Caco-2 (cell line): ENCODE data around the gene GNA14. TPM values are rescaled to one million over a fixed set of nuclear protein-coding genes. Genes with fewer than 3 reads are reported as not detected.

Experiments
- BruUV-seq: library from RNA; stranded (reverse); fragments of 400-500 nt; replicated peaks from 2 replicates; lab custom pipeline; 2021; lab: Mats Ljungman, UMichigan
- CTCF ChIA-PET: fragments of 300-600 bp; sonication (Branson Sonifier 250); formaldehyde crosslinking; loops from one replicate; lab custom pipeline; 2022; ENCODE audit warnings: antibody characterized with exemption; lab: Charles Lee
- POLR2A ChIA-PET: fragments of 300-600 bp; sonication (Branson Sonifier 250); formaldehyde crosslinking; loops from one replicate; lab custom pipeline; 2022; ENCODE audit warnings: antibody characterized with exemption; lab: Charles Lee
- DNase-seq, 2 experiments: peaks; one replicate each; pipeline versions ENCODE4 v3.0.0 to v3.0.0-alpha.2; 2020 to 2022
- H3K27me3 ChIP-seq: replicated peaks from 2 replicates; pipeline ENCODE4 v1.6.0; 2011; ENCODE audit warnings: low read length; ENCODE audit not compliant: control insufficient read depth, insufficient read depth
- H3K36me3 ChIP-seq: 2 replicates; pipeline ENCODE4 v1.5.1; 2011; ENCODE audit warnings: low read length; ENCODE audit not compliant: control insufficient read depth, insufficient read depth
- H3K4me1 ChIP-seq: fragments of 250-450 bp; sonication (Bioruptor Pico); 2 replicates; pipeline ENCODE4 v1.5.1; 2020; ENCODE audit warnings: mild to moderate bottlenecking
- H3K4me3 ChIP-seq: 2 replicates; pipeline ENCODE4 v1.5.1; 2011; ENCODE audit warnings: low read depth, mild to moderate bottlenecking, control low read depth, low read length
- H3K9me3 ChIP-seq: fragments of 250-450 bp; sonication (Bioruptor Pico); 2 replicates; pipeline ENCODE4 v1.5.1; 2020; ENCODE audit warnings: mild to moderate bottlenecking, moderate library complexity
- H3K27ac Mint-ChIP-seq: one replicate; pipeline ENCODE4 v1.8.0; 2022; ENCODE audit warnings: mixed read lengths; ENCODE audit not compliant: unreplicated experiment
- H3K27me3 Mint-ChIP-seq: one replicate; pipeline ENCODE4 v1.8.0; 2022; ENCODE audit warnings: mixed read lengths; ENCODE audit not compliant: insufficient read depth, unreplicated experiment
- H3K36me3 Mint-ChIP-seq: one replicate; pipeline ENCODE4 v1.8.0; 2022; ENCODE audit warnings: mild to moderate bottlenecking, mixed read lengths; ENCODE audit not compliant: insufficient read depth, unreplicated experiment
- H3K4me1 Mint-ChIP-seq: one replicate; pipeline ENCODE4 v1.8.0; 2022; ENCODE audit warnings: low read depth, mixed read lengths; ENCODE audit not compliant: unreplicated experiment
- H3K4me3 Mint-ChIP-seq: one replicate; pipeline ENCODE4 v1.8.0; 2022; ENCODE audit warnings: mild to moderate bottlenecking, moderate library complexity, mixed read lengths; ENCODE audit not compliant: unreplicated experiment
- H3K9me3 Mint-ChIP-seq: one replicate; pipeline ENCODE4 v1.8.0; 2022; ENCODE audit warnings: mixed read lengths; ENCODE audit not compliant: unreplicated experiment
- CTCF ChIP-seq, 2 experiments: fragments of 200-600 bp in 1 of 2; IDR thresholded peaks; 1 replicate in 1 of 2; 2 replicates in 1 of 2; pipeline versions ENCODE4 v1.5.1 to v1.8.0; 2011 to 2022; ENCODE audit warnings: antibody characterized with exemption in 1 of 2, control low read depth in 1 of 2, inconsistent platforms in 1 of 2, low read depth in 1 of 2, low read length in 1 of 2, mild to moderate bottlenecking in 1 of 2, moderate library complexity in 1 of 2; ENCODE audit not compliant: insufficient read depth in 1 of 2, severe bottlenecking in 1 of 2, unreplicated experiment in 1 of 2
- intact Hi-C: fragments of 100-400 bp; cut with micrococcal nuclease; formaldehyde crosslinking; loops from one replicate; pipeline ENCODE4 v1.10.0; 2022; ENCODE audit not compliant: unreplicated experiment
- total RNA-seq: library from RNA; stranded (reverse); gene quantifications from 2 replicates; pipeline ENCODE4 v1.2.3, GENCODE V29; 2022

Gene GNA14
- total RNA-seq, 1 experiment from 2014 or later, result not detected

- Histone ChIP-seq H3K4me1 (no peaks in the 10 kb centered on the region), H3K36me3 (no peaks in the 10 kb centered on the region), H3K9me3 (no peaks in the 10 kb centered on the region), H3K27me3 (no peaks in the 10 kb centered on the region), H3K4me3 (no peak overlapping the region)
- Mint-ChIP-seq H3K4me1 (no peaks in the 10 kb centered on the region), H3K4me3 (no peak overlapping the region), H3K27ac (no peak overlapping the region), H3K27me3 (no peaks in the 10 kb centered on the region), H3K36me3 (no peaks in the 10 kb centered on the region), H3K9me3 (no peaks in the 10 kb centered on the region)
- intact Hi-C loops, result no loop called here
- POLR2A ChIA-PET, result no interaction called here
- CTCF ChIA-PET, result no interaction called here
- no peak for TF ChIP-seq CTCF (IDR thresholded peaks at IDR 0.05; ENCODE audit: insufficient read depth in 1 of 2, low read depth in 1 of 2, low read length in 1 of 2, severe bottlenecking in 1 of 2, unreplicated experiment in 1 of 2)
- no TSS peak for BruUV-seq
- no peak for DNase-seq
Observed at GRCh38 chr9:77375956-77376532, 272.1 kb downstream of the GNA14 start.

GRCh38 chr9:77374266-77374665 is 273.9 kb downstream of the GNA14 start:
- BruUV-seq, result no TSS peak
- intact Hi-C loops, result no loop called here
- no peak for DNase-seq
- ChIA-PET CTCF (no interaction called here), POLR2A (no interaction called here)
- no peak for TF ChIP-seq CTCF (IDR thresholded peaks at IDR 0.05; ENCODE audit: insufficient read depth in 1 of 2, low read depth in 1 of 2, low read length in 1 of 2, severe bottlenecking in 1 of 2, unreplicated experiment in 1 of 2)
- Histone ChIP-seq H3K27me3 (no peaks in the 10 kb centered on the region), H3K9me3 (no peaks in the 10 kb centered on the region), H3K4me1 (no peaks in the 10 kb centered on the region), H3K36me3 (no peaks in the 10 kb centered on the region), H3K4me3 (no peak overlapping the region)
- H3K9me3 Mint-ChIP-seq, result no peaks in the 10 kb centered on the region
- H3K27me3 Mint-ChIP-seq, result no peaks in the 10 kb centered on the region
- no peaks in the 10 kb centered on the region for H3K4me1 Mint-ChIP-seq
- no peak overlapping the region for H3K27ac Mint-ChIP-seq
- no peak overlapping the region for H3K4me3 Mint-ChIP-seq
- H3K36me3 Mint-ChIP-seq, result peaks cover 6% of the 10 kb centered on the region
